Left ventricle myocardium inferior (tissue), 1 donor: Measurements from ENCODE around the gene METTL5. TPM values are rescaled to one million over a fixed set of nuclear protein-coding genes. Genes with fewer than 3 reads are reported as not detected.
A peak's percentile ranks its signal among the peaks of the same experiment; 100 is the strongest.

Source experiments
- DNase-seq: peaks from one replicate; pipeline ENCODE4 v3.0.0-alpha.2; 2020
- H3K27ac ChIP-seq: fragments of 200-600 bp; replicated peaks from 2 replicates; pipeline ENCODE4 v1.8.0; 2021
- H3K27me3 ChIP-seq: fragments of 200-600 bp; 2 replicates; pipeline ENCODE4 v1.8.0; 2021; ENCODE audit warnings: low read depth
- H3K36me3 ChIP-seq: fragments of 200-600 bp; 2 replicates; pipeline ENCODE4 v1.8.0; 2021
- H3K4me1 ChIP-seq: fragments of 200-600 bp; 2 replicates; pipeline ENCODE4 v1.8.0; 2021
- H3K4me3 ChIP-seq: fragments of 200-600 bp; 2 replicates; pipeline ENCODE4 v1.8.0; 2021; ENCODE audit warnings: mild to moderate bottlenecking, moderate library complexity
- H3K9me3 ChIP-seq: fragments of 200-600 bp; replicated peaks from 2 replicates; pipeline ENCODE4 v1.8.0; 2021
- CTCF ChIP-seq: fragments of 200-600 bp; IDR thresholded peaks from 2 replicates; pipeline ENCODE4 v1.8.0; 2021; ENCODE audit warnings: antibody characterized with exemption, mild to moderate bottlenecking, borderline replicate concordance
- intact Hi-C: fragments of 100-400 bp; cut with micrococcal nuclease; formaldehyde crosslinking; loops from one replicate; pipeline ENCODE4 v1.11.0; 2022
- total RNA-seq: library from RNA; stranded (reverse); fragmentation: NEBNext Ultra II Directional; extraction: Animal tissue kit (Norgen Biotek cat#: 25700); gene quantifications from one replicate; pipeline ENCODE4 v1.2.1, GENCODE V29; 2021
- donor health status: DM: no; HTN: yes; CAD: no; lungs with severe emphysema.

Gene METTL5
- total RNA-seq, 1 donor from 2014 or later: 60.4 TPM

- Histone ChIP-seq H3K27ac (no peak overlapping the region), H3K27me3 (no peaks in the 10 kb centered on the region), H3K9me3 (peaks cover 4% of the 10 kb centered on the region), H3K36me3 (peaks cover 82% of the 10 kb centered on the region), H3K4me3 (no peak overlapping the region), H3K4me1 (no peaks in the 10 kb centered on the region)
- TF ChIP-seq CTCF: no peak
- DNase-seq: no peak
- intact Hi-C loops: no loop called here
These were observed 8.9 kb downstream of the METTL5 start for GRCh38 chr2:169815849-169816248.

- peaks cover 91% of the 10 kb centered on the region for H3K36me3 ChIP-seq
- no peak for DNase-seq
- H3K27me3 ChIP-seq: no peaks in the 10 kb centered on the region
- H3K27ac ChIP-seq: no peak overlapping the region
- intact Hi-C loops: no loop called here
- no peak for TF ChIP-seq CTCF
- H3K9me3 ChIP-seq: no peaks in the 10 kb centered on the region
- H3K4me3 ChIP-seq: no peak overlapping the region
- peaks cover 5% of the 10 kb centered on the region for H3K4me1 ChIP-seq
These were observed 16.5 kb downstream of the METTL5 start for GRCh38 chr2:169808221-169808620.

GRCh38 chr2:169806586-169806985 is 18.1 kb downstream of the METTL5 start:
- intact Hi-C loops: no loop called here
- peaks cover 9% of the 10 kb centered on the region for H3K4me1 ChIP-seq
- H3K27ac ChIP-seq: no peak overlapping the region
- DNase-seq: no peak
- H3K4me3 ChIP-seq: no peak overlapping the region
- peaks cover 91% of the 10 kb centered on the region for H3K36me3 ChIP-seq
- no peaks in the 10 kb centered on the region for H3K27me3 ChIP-seq
- no peak for TF ChIP-seq CTCF
- no peaks in the 10 kb centered on the region for H3K9me3 ChIP-seq

- Histone ChIP-seq H3K4me3 (no peak overlapping the region), H3K4me1 (peaks cover 39% of the 10 kb centered on the region), H3K27ac (no peak overlapping the region), H3K9me3 (no peaks in the 10 kb centered on the region), H3K36me3 (peaks cover 69% of the 10 kb centered on the region), H3K27me3 (no peaks in the 10 kb centered on the region)
- DNase-seq: no peak
- no peak for TF ChIP-seq CTCF
- intact Hi-C loops: no loop called here
These were observed 21.2 kb downstream of the METTL5 start for GRCh38 chr2:169803480-169803879.

- TF ChIP-seq CTCF: no peak
- no peaks in the 10 kb centered on the region for H3K27me3 ChIP-seq
- intact Hi-C loops: no loop called here
- H3K27ac ChIP-seq: peak within 1 kb of the TSS; percentile 91
- peaks cover 44% of the 10 kb centered on the region for H3K4me1 ChIP-seq
- H3K36me3 ChIP-seq: peaks cover 30% of the 10 kb centered on the region
- DNase-seq: peak; percentile 94
- peak within 1 kb of the TSS; percentile 94 for H3K4me3 ChIP-seq
- H3K9me3 ChIP-seq: no peaks in the 10 kb centered on the region
These were observed 25.8 kb downstream of the METTL5 start, which contains the start of gene SSB for GRCh38 chr2:169798718-169799592. SSB (plus strand) TSS chr2:169798871; CDS start chr2:169800961, 2,090 bp downstream.
